HG02610 (cell line): Measurements from ENCODE around the gene CACNA1H.

Experiments
- ATAC-seq: cut with Tn5 transposase; IDR thresholded peaks from one replicate; pipeline ENCODE4 v1.9.1; 2021; ENCODE audit warnings: mild to moderate bottlenecking, moderate library complexity; ENCODE audit not compliant: unreplicated experiment

Gene CACNA1H

GRCh38 chr16:1157639-1158455 is 4.9 kb downstream of the CACNA1H start:
- no peak for ATAC-seq

- no peak for ATAC-seq
Measured at GRCh38 chr16:1158456-1159324, 5.8 kb downstream of the CACNA1H start.

GRCh38 chr16:1159325-1159972 is 6.5 kb downstream of the CACNA1H start:
- no peak for ATAC-seq

GRCh38 chr16:1159973-1160772 is 7.3 kb downstream of the CACNA1H start:
- no peak for ATAC-seq

DNA sequence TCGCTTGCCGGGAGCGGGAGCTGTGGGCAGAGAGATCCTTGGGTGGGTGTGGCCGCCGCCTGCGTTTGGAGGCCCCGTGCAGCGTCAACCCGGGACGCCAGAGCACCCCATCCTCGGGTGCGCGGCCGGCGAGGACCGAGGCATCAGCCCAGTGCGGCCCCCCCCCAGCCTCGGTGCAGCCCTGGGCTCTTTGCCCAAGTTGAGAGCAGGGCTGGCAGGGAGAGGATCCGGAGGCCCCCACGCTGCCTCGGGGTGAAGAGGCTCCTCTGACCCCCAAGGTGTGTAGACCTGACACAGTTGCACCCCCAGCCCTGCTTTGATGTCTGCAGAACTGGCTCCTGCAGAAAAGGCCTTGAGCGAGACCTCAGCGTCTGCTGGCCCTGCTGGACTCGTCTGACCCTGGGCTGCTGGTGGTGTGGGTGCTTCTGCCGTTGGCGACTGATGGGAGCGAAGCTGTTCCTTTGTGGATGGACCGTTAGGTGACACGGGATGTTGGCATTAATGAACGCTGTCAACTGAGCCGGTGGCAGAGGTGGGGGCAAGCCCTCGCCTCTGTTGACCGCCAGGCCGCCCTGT is 8.0 kb downstream of the CACNA1H start:
- no peak for ATAC-seq

DNA sequence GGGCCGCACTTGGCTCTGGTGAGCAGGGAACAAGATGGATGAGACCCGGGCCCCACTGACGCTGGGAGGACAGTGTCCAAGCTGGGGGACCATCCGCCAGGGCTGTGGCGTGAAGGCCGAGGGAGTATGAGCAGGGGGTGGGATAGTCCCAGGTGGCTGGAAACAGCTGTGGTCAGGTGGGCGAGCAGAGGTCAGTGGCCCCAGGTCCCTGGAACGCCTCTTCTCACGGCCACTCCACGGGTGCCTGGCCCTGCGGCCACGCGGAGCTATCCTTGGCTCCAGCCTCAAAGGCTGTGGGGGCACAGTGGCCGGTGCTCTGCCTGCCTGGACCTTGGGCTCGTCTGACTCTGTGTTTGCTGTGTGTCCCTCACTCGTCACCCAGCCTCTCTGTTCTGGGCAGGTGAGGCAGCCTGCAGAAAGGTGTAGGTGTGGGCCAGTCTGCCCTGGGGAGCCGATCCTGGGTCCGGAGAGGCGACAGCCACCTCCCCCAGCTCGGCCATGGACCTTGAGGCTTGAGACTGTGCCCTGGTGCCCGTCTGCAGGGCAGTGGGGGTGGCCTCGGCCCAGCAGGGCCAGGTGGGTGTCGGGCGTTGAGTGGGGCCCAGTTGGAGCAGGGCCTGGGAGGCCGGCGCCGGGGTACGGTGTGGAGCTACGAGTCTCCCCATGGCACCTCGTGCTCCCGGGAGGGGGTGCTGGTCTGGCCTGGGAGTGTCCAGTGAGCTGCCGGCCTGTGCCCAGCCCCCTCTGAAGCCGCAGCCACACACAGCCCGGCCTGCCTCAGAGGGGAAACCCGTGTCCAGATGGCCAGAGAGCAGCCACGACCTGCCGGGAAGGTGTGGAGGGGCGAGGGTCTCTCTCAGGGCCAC is 10.0 kb downstream of the CACNA1H start:
- no peak for ATAC-seq

GRCh38 chr16:1163567-1164055 is 10.7 kb downstream of the CACNA1H start:
- no peak for ATAC-seq

GRCh38 chr16:1164382-1164781 is 11.5 kb downstream of the CACNA1H start:
- ATAC-seq = no peak

DNA sequence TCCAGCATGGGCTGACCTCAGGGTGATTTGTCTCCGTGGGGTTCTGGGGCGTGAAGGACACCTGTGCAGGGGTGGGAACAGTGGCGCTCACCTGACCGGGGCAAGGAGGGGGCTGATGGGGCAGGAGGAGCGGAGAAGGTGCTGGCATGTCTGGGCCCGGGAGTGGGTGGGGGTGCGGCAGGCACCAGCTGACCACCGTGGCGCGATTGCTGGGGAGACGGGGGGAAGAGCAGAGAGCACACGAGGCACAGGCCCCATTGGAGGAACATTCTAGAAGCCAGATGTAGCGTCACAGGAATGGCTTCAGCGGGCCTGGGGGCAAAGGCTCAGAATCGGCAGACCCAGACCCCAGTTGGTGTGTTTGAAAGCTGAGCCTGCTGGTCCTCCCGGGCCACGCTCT is 12.1 kb downstream of the CACNA1H start:
- ATAC-seq = no peak

DNA sequence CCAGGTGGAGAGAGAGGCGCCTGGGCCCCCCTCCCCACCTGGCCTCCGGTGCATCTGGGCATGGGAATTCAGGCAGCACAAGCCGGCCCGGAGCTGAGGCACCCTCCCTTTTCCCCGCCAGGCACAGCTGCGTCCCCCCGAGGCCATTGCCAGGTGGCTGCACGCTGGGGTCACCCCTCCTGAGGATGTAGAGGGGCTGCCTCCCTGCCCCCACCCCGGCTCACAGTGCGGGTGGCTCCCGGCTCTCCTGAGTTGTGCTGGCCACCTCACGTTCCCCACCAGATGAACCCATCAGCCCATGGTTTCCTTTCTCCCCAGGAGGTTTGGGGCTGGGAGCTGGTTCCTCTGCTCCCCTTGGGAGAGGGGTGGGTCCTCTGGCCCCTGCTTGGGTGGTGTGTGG is 12.6 kb downstream of the CACNA1H start:
- ATAC-seq = no peak

DNA sequence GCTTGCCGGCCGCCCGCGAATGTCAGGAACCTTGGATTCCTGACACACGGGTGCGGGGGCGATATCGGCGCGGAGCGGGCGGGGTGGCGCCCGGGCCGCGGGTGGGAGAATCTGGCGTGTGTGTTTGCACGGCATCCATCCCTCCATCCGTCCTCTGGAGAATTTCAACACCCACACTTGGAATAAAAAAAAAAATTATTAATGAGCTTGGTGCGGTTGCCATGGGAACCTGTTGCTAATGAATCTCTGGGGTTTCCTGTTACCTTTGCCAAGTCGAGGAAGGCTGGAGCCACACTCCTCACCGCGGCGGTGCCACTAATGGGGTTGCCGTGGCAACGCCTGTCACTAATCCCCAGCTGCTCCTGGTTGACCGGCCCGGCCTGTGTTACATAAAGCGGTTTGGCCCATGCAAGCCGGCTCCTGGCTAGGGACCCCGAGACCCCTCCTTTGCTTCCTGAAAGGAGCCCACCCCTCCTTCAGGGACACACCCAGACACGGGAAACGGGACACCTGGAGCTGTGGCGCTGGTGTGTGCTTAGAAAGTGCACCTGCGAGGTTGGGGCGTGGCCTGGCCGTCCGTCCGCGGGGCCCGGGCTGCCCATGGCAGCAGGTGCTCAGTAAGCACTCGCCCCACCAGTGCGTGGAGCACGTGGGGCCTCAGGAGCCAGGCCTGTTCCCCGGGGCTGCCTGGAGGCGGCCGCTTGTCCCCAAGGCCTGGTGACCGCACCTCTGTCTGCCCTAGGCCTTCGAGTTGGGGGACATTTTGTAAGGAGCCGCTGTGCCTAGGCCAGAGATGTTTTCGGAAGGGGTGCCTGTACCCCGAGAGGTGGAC is 14.6 kb downstream of the CACNA1H start:
- no peak for ATAC-seq

DNA sequence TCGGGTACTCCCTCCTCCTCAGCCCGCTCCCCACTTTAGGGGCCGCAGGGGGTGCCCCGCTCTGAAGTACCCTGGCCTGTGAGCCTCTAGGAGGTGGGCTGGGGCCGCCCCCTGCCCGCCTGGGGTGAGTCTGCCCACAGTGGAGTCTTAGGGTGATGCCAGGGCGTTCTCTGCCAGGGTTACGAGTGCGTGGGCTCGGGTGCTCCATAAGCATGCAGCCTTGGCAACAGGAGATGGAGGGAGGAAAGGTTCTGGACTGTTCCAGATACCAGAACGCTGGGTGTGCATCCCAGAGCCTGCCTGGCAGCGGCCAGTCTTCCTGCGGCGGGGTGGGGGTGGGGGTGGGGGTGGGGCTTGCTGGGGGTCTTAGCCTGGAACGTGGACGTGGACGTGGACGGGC is 15.9 kb downstream of the CACNA1H start:
- no peak for ATAC-seq

DNA sequence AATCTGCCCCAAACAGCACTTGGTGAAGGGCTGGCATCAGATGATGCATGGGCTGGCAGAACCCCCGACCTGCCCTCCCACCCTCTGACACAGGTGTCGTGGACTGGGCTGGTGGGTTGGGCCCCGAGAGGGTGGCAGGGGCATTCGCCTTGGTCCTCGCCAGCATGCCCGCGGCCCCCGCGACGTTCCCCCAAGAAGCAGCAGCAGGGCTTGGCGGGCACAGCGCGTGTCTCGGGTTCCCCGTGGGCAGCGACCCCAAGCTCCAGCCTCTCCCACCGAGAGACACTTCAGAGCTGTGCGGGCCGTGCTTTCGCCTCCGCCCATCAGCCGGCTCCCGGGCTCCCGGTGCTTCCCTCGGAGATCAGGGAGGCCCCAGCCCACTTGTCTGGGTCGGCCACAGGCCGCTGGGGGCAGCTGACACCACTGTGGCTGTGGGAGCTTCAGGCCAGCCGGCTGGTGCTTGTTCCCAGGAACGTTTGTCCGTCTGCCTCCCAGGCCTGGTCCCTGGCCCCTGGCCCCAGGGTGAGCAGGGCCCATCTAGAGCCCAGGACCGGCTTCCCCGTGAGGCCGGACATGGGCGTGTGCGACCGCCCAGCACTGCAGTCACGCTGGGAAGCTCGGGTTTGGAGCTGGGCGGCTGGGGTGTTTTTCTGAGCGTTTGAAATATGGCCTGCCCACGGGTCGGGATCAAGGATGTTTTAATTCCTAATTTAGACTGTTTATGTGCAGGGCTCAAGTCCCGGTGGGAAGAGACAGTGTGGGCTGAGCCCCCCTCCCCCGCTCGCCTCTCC is 16.6 kb downstream of the CACNA1H start:
- no peak for ATAC-seq

GRCh38 chr16:1170076-1170418 is 17.1 kb downstream of the CACNA1H start:
- ATAC-seq = no peak

DNA sequence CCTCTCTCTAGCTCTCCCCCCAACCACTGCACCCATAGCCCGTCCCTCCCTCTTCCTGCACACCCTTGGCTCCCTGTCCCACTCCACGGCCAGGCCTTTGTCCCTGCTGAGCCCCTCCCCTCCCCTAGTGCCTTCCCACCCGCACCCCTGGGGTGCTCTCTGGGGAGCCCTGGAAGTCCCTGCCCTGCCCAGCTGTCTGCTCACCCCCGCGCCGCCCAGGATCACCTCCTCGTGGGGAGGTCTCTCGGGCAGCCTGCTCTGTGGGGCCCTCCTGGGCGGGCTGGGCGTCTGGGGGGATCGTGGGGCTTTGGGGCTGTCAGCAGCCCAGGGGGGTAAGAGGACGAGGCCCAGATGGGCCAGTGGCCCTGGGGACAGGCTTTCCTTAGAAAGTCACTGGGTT is 18.1 kb downstream of the CACNA1H start:
- no peak for ATAC-seq

GRCh38 chr16:1171854-1172428 is 19.0 kb downstream of the CACNA1H start:
- no peak for ATAC-seq

DNA sequence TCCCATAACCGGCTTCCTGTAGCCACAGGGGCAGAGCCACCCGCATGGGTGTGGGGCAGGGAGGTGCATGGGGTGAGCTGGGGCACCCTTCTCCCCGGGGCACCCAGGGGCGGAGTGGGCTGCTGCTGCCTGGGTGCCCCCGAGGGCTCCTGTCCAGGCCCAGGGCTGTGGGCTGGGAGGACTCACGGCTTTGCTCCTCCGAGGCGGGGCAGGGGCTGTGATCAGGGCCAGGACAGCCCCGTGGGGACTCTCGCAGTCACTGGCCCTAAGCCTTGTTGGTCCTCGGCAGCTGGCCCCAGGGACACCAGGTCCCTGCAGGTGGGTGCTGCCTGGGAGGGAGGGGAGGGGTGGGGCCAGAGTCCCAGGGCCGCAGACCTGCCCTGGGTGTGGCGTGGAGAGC is 19.7 kb downstream of the CACNA1H start:
- ATAC-seq = no peak
